GF-D8 (cell line): ENCODE data around the gene GABBR2.

Experiments
- DNase-seq: peaks from one replicate; lab custom pipeline; 2025; lab: John Stamatoyannopoulos, UW

The GABBR2 gene

GRCh38 chr9:98321269-98321668, 387.5 kb downstream of the GABBR2 start:
- no peak for DNase-seq

GRCh38 chr9:98318834-98319478, 389.8 kb downstream of the GABBR2 start:
- no peak for DNase-seq

- no peak for DNase-seq
These were observed 390.5 kb downstream of the GABBR2 start for GRCh38 chr9:98318041-98318790.

GRCh38 chr9:98317134-98317857, 391.4 kb downstream of the GABBR2 start:
- no peak for DNase-seq

- DNase-seq = no peak
These were observed 392.1 kb downstream of the GABBR2 start for GRCh38 chr9:98316445-98317133.

GRCh38 chr9:98315551-98316060, 393.1 kb downstream of the GABBR2 start:
- no peak for DNase-seq

GRCh38 chr9:98315067-98315453, 393.7 kb downstream of the GABBR2 start:
- no peak for DNase-seq

- DNase-seq = no peak
These were observed 394.2 kb downstream of the GABBR2 start for GRCh38 chr9:98314381-98315066.

- no peak for DNase-seq
These were observed 396.4 kb downstream of the GABBR2 start for GRCh38 chr9:98312365-98312764.

- no peak for DNase-seq
These were observed 397.2 kb downstream of the GABBR2 start for GRCh38 chr9:98311541-98311940.

GRCh38 chr9:98310752-98311392, 397.9 kb downstream of the GABBR2 start:
- DNase-seq = no peak

GRCh38 chr9:98306384-98307145, 402.2 kb downstream of the GABBR2 start:
- no peak for DNase-seq

- no peak for DNase-seq
These were observed 404.4 kb downstream of the GABBR2 start for GRCh38 chr9:98304381-98304780.

GRCh38 chr9:98303633-98304125, 405.1 kb downstream of the GABBR2 start:
- no peak for DNase-seq

GRCh38 chr9:98302938-98303632, 405.6 kb downstream of the GABBR2 start:
- DNase-seq = no peak

- no peak for DNase-seq
These were observed 406.6 kb downstream of the GABBR2 start for GRCh38 chr9:98302150-98302549.

GRCh38 chr9:98300611-98301010, 408.1 kb downstream of the GABBR2 start:
- DNase-seq = no peak

- no peak for DNase-seq
These were observed 410.3 kb downstream of the GABBR2 start for GRCh38 chr9:98298476-98298875.

GRCh38 chr9:98295824-98296223, 412.9 kb downstream of the GABBR2 start:
- DNase-seq = no peak

GRCh38 chr9:98291820-98292219, 416.9 kb downstream of the GABBR2 start:
- no peak for DNase-seq
